Activated CD8-positive, alpha-beta T cell treated with anti-CD3 and anti-CD28 coated beads for 36 hours (primary cell): ENCODE measurements around the gene ADAMTS9. TPM values are rescaled to one million over a fixed set of nuclear protein-coding genes. Genes with fewer than 3 reads are reported as not detected.

Experiments
- ATAC-seq: fragments of 200-7000 bp; cut with Tn5 transposase; one replicate; pipeline ENCODE4 v1.10.0; 2021; ENCODE audit warnings: mild to moderate bottlenecking, moderate library complexity
- CTCF ChIA-PET: fragments of 350-600 bp; sonication (Branson Sonifier 250); formaldehyde crosslinking; loops from one replicate; lab custom pipeline; 2021; ENCODE audit warnings: antibody characterized with exemption; lab: Charles Lee
- POLR2A ChIA-PET: fragments of 350-600 bp; sonication (Branson Sonifier 250); formaldehyde crosslinking; loops from one replicate; lab custom pipeline; 2021; ENCODE audit warnings: antibody characterized with exemption; lab: Charles Lee
- DNase-seq: peaks from one replicate; pipeline ENCODE4 v3.0.0-alpha.2; 2020
- H3K27ac Mint-ChIP-seq: one replicate; pipeline ENCODE4 v1.8.0; 2021; ENCODE audit warnings: mild to moderate bottlenecking, mixed read lengths
- H3K27me3 Mint-ChIP-seq: one replicate; pipeline ENCODE4 v1.8.0; 2021; ENCODE audit warnings: mixed read lengths
- H3K36me3 Mint-ChIP-seq: one replicate; pipeline ENCODE4 v1.8.0; 2021; ENCODE audit warnings: low read depth, mixed read lengths
- H3K4me1 Mint-ChIP-seq: one replicate; pipeline ENCODE4 v1.8.0; 2021; ENCODE audit warnings: low read depth, mixed read lengths
- H3K4me3 Mint-ChIP-seq: one replicate; pipeline ENCODE4 v1.8.0; 2021; ENCODE audit warnings: mild to moderate bottlenecking, moderate library complexity, mixed read lengths
- H3K9me3 Mint-ChIP-seq: one replicate; pipeline ENCODE4 v1.8.0; 2021; ENCODE audit warnings: mixed read lengths
- CTCF ChIP-seq: fragments of 200-600 bp; IDR thresholded peaks from one replicate; pipeline ENCODE4 v1.8.0; 2022; ENCODE audit warnings: antibody characterized with exemption, mild to moderate bottlenecking
- intact Hi-C: fragments of 100-400 bp; cut with micrococcal nuclease; formaldehyde crosslinking; loops from one replicate; pipeline ENCODE4 v1.10.0; 2022
- total RNA-seq, 2 experiments: library from RNA; stranded (reverse); gene quantifications; one replicate each; pipeline ENCODE4 v1.2.3, GENCODE V29; 2021

The ADAMTS9 gene
- total RNA-seq, 2 experiments from 2014 or later = not detected

- no peak for ATAC-seq
- CTCF ChIA-PET = no interaction called here
- POLR2A ChIA-PET = no interaction called here
- H3K9me3 Mint-ChIP-seq = peaks cover 1% of the 10 kb centered on the region
- H3K27me3 Mint-ChIP-seq = peaks cover 1% of the 10 kb centered on the region
- H3K36me3 Mint-ChIP-seq = no peaks in the 10 kb centered on the region
- DNase-seq = no peak
- no peak for TF ChIP-seq CTCF
- H3K4me3 Mint-ChIP-seq = no peak overlapping the region
- no peaks in the 10 kb centered on the region for H3K4me1 Mint-ChIP-seq
- H3K27ac Mint-ChIP-seq = no peak overlapping the region
- intact Hi-C loops = no loop called here
Measured at GRCh38 chr3:64677961-64678716, 9.7 kb downstream of the ADAMTS9 start.

- H3K27ac Mint-ChIP-seq = no peak overlapping the region
- DNase-seq (no peak), ATAC-seq (no peak)
- intact Hi-C loops = no loop called here
- peaks cover 1% of the 10 kb centered on the region for H3K27me3 Mint-ChIP-seq
- H3K36me3 Mint-ChIP-seq = no peaks in the 10 kb centered on the region
- ChIA-PET POLR2A (no interaction called here), CTCF (no interaction called here)
- no peak overlapping the region for H3K4me3 Mint-ChIP-seq
- no peaks in the 10 kb centered on the region for H3K4me1 Mint-ChIP-seq
- TF ChIP-seq CTCF = no peak
- H3K9me3 Mint-ChIP-seq = peaks cover 1% of the 10 kb centered on the region
Measured at GRCh38 chr3:64676831-64677230, 11.0 kb downstream of the ADAMTS9 start.

- Mint-ChIP-seq H3K27me3 (peaks cover 1% of the 10 kb centered on the region), H3K4me1 (no peaks in the 10 kb centered on the region), H3K27ac (no peak overlapping the region), H3K9me3 (peaks cover 1% of the 10 kb centered on the region), H3K36me3 (no peaks in the 10 kb centered on the region), H3K4me3 (no peak overlapping the region)
- no peak for ATAC-seq
- POLR2A ChIA-PET = no interaction called here
- no peak for DNase-seq
- no peak for TF ChIP-seq CTCF
- intact Hi-C loops = no loop called here
- CTCF ChIA-PET = no interaction called here
Measured at GRCh38 chr3:64675687-64676247, 12.0 kb downstream of the ADAMTS9 start.

GRCh38 chr3:64674591-64675076 is 13.2 kb downstream of the ADAMTS9 start:
- no peak for DNase-seq
- Mint-ChIP-seq H3K9me3 (peaks cover 1% of the 10 kb centered on the region), H3K27ac (no peak overlapping the region), H3K27me3 (peaks cover 1% of the 10 kb centered on the region), H3K4me3 (no peak overlapping the region), H3K4me1 (no peaks in the 10 kb centered on the region), H3K36me3 (no peaks in the 10 kb centered on the region)
- no peak for TF ChIP-seq CTCF
- ChIA-PET POLR2A (no interaction called here), CTCF (no interaction called here)
- no peak for ATAC-seq
- intact Hi-C loops = no loop called here

DNA sequence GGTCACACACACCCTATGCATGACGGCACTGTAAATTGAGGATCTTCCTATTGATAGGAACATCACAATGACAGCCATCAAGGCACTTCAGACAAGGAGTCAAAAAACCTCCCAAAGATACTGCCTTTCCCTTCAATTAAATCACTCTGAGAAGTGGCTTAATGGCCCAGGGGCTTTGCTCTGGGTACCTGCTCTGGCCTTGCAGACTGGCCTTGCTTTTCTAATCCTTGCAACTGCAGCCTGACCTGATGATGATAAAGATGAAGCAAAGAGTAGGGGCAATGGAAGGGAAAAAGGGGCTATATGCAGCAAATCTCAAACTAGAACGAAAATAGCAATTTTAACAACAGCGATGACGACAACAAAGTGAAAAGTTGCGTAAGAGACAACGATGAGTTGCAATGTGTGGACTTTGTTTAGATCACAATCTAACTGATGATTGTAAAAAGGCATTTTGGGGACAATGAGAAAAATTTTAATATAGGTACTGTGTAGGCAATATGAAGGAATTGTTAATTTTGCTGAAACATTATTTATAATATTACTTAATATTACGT is 14.6 kb downstream of the ADAMTS9 start:
- no peak for ATAC-seq
- POLR2A ChIA-PET = no interaction called here
- TF ChIP-seq CTCF = no peak
- Mint-ChIP-seq H3K4me3 (no peak overlapping the region), H3K36me3 (no peaks in the 10 kb centered on the region), H3K4me1 (no peaks in the 10 kb centered on the region), H3K27me3 (peaks cover 1% of the 10 kb centered on the region), H3K27ac (no peak overlapping the region), H3K9me3 (peaks cover 1% of the 10 kb centered on the region)
- no peak for DNase-seq
- CTCF ChIA-PET = no interaction called here
- intact Hi-C loops = no loop called here
